Bronchial epithelial cell (primary cell): ENCODE data around the gene SNRNP200. TPM values are rescaled to one million over a fixed set of nuclear protein-coding genes. Genes with fewer than 3 reads are reported as not detected.

ENCODE experiments used
- DNase-seq: peaks from one replicate; pipeline ENCODE4 v3.0.0-alpha.2; 2010; ENCODE audit warnings: low read depth
- FAIRE-seq: peaks from 2 replicates; lab custom pipeline; 2011; peaks lifted over from hg19 to GRCh38; lab: Jason Lieb, UNC
- H3K27me3 ChIP-seq: 2 replicates; pipeline ENCODE4 v1.5.1; 2011; ENCODE audit warnings: low read length; ENCODE audit not compliant: control insufficient read depth, insufficient read depth
- H3K36me3 ChIP-seq: 2 replicates; pipeline ENCODE4 v1.5.1; 2011; ENCODE audit warnings: low read length; ENCODE audit not compliant: control insufficient read depth, insufficient read depth
- H3K4me3 ChIP-seq: 2 replicates; pipeline ENCODE4 v1.5.1; 2011; ENCODE audit warnings: mild to moderate bottlenecking, low read depth, low read length, control low read depth
- total RNA-seq: library from RNA; depleted of rRNA; stranded (reverse); fragments of >200 nt; gene quantifications from 2 replicates; pipeline ENCODE4 v1.2.1, GENCODE V29; 2014
- TF ChIP-seq, protein P1 (sequence below): IDR thresholded peaks from 2 replicates; pipeline ENCODE4 v1.5.1; 2011; ENCODE audit warnings: mild to moderate bottlenecking, moderate library complexity, low read length, control low read depth, inconsistent platforms; ENCODE audit not compliant: insufficient read depth, severe bottlenecking

Gene SNRNP200
- total RNA-seq, 1 donor from 2014 or later, result 35.8 TPM

DNA sequence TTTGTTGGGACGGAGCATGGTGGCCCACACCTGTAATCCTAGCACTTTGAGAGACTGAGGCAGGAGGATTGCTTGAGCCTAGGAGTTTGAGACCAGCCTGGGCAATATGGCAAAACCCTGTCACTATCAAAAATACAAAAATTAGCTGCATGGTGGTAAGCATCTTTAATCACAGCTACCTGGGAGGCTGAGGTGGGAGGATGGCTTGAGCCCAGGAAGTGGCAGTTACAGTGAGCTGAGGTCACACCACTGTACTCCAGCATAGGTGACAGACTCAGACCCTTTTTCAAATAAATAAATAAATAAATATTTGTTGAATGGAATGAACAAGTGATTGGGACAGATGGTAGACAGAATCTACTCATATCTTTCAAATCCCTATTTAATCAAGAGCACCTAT is 14.1 kb upstream of the SNRNP200 start:
- no peaks in the 10 kb centered on the region for H3K36me3 ChIP-seq
- FAIRE-seq, result no peak
- H3K27me3 ChIP-seq, result peaks cover 7% of the 10 kb centered on the region

DNA sequence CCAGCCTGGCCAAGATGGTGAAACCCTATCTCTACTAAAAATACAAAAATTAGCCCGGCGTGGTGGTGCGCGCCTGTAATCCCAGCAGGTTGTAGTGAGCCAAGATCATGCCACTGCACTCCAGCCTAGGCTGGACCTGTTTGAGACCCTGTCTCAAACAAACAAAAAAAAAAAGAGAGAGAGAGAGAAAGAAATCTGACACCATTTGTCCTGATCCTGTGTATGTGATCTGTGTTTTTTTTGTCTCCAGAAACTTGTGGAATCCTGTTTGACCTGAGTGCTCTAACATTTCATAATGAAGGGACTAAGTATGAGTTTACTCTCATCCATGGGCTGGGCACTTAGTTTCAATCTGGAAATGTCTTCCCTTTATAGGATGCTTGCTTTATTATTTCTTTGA is 13.4 kb upstream of the SNRNP200 start:
- peaks cover 5% of the 10 kb centered on the region for H3K27me3 ChIP-seq
- FAIRE-seq, result no peak
- TF ChIP-seq, protein P1, sequence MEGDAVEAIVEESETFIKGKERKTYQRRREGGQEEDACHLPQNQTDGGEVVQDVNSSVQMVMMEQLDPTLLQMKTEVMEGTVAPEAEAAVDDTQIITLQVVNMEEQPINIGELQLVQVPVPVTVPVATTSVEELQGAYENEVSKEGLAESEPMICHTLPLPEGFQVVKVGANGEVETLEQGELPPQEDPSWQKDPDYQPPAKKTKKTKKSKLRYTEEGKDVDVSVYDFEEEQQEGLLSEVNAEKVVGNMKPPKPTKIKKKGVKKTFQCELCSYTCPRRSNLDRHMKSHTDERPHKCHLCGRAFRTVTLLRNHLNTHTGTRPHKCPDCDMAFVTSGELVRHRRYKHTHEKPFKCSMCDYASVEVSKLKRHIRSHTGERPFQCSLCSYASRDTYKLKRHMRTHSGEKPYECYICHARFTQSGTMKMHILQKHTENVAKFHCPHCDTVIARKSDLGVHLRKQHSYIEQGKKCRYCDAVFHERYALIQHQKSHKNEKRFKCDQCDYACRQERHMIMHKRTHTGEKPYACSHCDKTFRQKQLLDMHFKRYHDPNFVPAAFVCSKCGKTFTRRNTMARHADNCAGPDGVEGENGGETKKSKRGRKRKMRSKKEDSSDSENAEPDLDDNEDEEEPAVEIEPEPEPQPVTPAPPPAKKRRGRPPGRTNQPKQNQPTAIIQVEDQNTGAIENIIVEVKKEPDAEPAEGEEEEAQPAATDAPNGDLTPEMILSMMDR, result no peak

More for the DNA sequence above, 14.1 kb upstream of the SNRNP200 start:
- TF ChIP-seq, protein P1, result no peak
- DNase-seq, result no peak
- no peak overlapping the region for H3K4me3 ChIP-seq

DNA sequence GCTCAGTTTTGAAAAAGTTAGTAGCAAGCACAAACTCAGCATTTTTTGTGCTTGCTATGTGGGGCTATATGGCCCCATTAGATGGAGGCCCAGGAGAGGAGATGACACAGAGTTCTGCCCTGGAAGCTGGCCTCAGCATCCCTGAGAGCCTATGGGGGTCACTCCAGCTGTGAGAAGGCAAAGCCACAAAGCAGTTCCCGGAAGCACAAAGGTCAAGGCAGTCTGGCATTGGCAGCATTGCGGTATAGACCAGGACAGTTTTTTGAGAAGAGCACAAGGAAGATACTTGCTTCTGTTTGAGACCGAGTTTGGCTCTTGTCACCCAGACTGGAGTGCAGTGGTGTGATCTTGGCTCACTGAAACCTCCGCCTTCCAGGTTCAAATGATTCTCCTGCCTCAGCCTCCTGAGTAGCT is 12.2 kb upstream of the SNRNP200 start:
- TF ChIP-seq, protein P1, result no peak
- H3K36me3 ChIP-seq, result no peaks in the 10 kb centered on the region
- FAIRE-seq (no peak), DNase-seq (no peak)
- H3K27me3 ChIP-seq, result peaks cover 2% of the 10 kb centered on the region
- no peak overlapping the region for H3K4me3 ChIP-seq

More for the DNA sequence above, 13.4 kb upstream of the SNRNP200 start:
- no peaks in the 10 kb centered on the region for H3K36me3 ChIP-seq
- DNase-seq, result no peak
- H3K4me3 ChIP-seq, result no peak overlapping the region

DNA sequence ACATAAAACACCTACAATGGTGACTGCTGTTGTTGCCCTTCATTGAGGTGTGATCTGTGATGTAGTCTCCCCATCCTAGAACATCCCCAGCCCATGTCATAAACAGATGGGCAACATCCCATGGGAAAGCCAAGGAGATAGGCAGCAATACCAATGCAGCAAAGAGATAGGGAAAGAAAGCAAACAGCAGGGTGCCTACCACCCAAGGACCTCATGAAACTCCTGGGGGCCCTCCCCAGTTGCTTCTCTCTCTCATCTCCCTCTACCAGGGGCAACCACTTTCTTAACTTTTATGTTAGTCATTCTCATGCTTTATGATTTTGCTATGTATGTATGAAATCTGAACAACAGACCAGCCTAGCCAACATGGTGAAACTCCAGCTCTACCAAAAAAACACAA is 11.7 kb upstream of the SNRNP200 start:
- peaks cover 1% of the 10 kb centered on the region for H3K27me3 ChIP-seq
- FAIRE-seq, result no peak
- no peak overlapping the region for H3K4me3 ChIP-seq
- DNase-seq, result no peak
- TF ChIP-seq, protein P1, result no peak
- no peaks in the 10 kb centered on the region for H3K36me3 ChIP-seq

DNA sequence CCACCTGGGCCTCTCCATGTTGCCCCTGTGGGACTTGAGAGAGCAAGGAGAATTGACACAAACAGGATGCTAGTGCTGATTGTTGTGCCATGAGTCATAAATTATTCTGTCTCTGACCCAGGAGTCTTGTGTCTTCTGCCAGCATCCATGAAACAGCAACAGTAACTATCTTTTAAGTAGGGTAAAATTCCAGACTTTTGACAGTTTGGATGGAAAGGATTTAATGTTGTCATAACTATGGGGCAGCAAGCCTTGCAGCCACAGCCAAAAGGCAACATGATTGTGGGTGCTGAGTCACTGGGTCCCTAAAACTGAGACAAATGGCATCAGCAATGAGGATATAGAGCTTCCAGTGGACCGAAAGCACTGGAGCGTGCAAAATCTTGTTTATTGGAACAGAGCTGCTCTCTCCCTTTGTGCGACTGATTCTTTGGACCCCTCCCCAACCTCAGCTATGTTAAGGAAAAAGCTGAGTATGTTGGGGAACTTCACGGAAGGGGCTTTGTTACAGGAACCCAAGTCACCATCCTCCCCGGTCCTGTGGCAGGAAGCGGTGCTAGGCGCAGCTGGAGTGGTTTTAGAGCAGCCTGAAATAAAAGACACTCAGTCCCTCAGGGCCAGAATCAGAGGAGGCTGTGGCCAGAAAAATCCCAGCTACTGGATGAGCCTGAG is 10.2 kb upstream of the SNRNP200 start:
- Histone ChIP-seq H3K36me3 (no peaks in the 10 kb centered on the region), H3K27me3 (no peaks in the 10 kb centered on the region), H3K4me3 (no peak overlapping the region)
- TF ChIP-seq, protein P1, result no peak
- FAIRE-seq (no peak), DNase-seq (peak; percentile 41)

DNA sequence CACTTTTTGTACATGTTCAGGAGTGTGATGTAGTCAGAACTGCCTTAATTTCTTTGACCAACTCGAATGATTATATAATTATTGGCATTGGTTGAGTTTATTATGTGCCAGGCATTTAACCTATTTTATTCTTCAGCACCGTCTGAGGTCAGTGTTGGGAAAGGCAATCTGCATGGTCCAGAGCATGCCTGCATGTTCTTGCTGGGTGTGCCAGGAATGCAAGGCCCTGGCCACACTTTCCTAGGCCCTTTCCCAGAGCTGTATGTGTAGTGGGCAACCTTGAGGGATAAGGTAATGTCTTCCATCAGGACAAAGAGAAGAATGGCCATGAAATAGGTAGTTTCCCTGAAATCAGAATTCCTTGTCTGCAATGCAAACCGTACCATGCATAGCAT is 9.7 kb upstream of the SNRNP200 start:
- DNase-seq (no peak), FAIRE-seq (no peak)
- TF ChIP-seq, protein P1, result no peak
- H3K4me3 ChIP-seq, result no peak overlapping the region
- no peaks in the 10 kb centered on the region for H3K27me3 ChIP-seq
- no peaks in the 10 kb centered on the region for H3K36me3 ChIP-seq
